Measurements from ENCODE around the gene AGAP5. TPM values are rescaled to one million over a fixed set of nuclear protein-coding genes. Genes with fewer than 3 reads are reported as not detected.
"Not testable (repeated sequence)": the region's sequence is repeated elsewhere in the genome, so short reads cannot be mapped to it uniquely, and the experiment has no call there.

Gene AGAP5
- polyA plus RNA-seq, 3 donors: 0.23 to 8.9 (median 0.44) TPM

GRCh38 chr10:73723516-73723915 is 25.6 kb upstream of the AGAP5 start:
- no peaks in the 10 kb centered on the region for H3K79me2 ChIP-seq (ENCODE audit: insufficient read depth, low read length)
- H3K27ac ChIP-seq (ENCODE audit: low read depth in 1 of 2, low read length in 2 of 2): no peak overlapping the region
- peak overlapping the region in 2 of 7 donors; percentile 26 to 35 for H3K27ac Mint-ChIP-seq
- no peak overlapping the region for H3K4me3 Mint-ChIP-seq
- H3K27me3 ChIP-seq (ENCODE audit: control insufficient read depth in 2 of 2, insufficient read depth in 2 of 2, low read length in 2 of 2): no peaks in the 10 kb centered on the region
- H3K36me3 Mint-ChIP-seq: peaks cover 78 to 81% of the 10 kb centered on the region in 2 donors
- no peak overlapping the region for H3K4me2 ChIP-seq (replicated peaks; ENCODE audit: extremely low read depth, low read length, poor library complexity, severe bottlenecking)
- H4K20me1 ChIP-seq (ENCODE audit: insufficient read depth, low read length): no peaks in the 10 kb centered on the region
- H3K4me3 ChIP-seq (replicated peaks in 1 of 3; ENCODE audit: low read depth in 2 of 3, low read length in 3 of 3): no peak overlapping the region
- H2AFZ ChIP-seq (ENCODE audit: insufficient read depth, low read depth, low read length, poor library complexity, severe bottlenecking): no peak overlapping the region
- no peak overlapping the region for H3K9ac ChIP-seq (ENCODE audit: insufficient read depth, low read length, poor library complexity, severe bottlenecking)
- no CpG with 5 or more reads among the region's 4 CpGs for WGBS (ENCODE audit: insufficient coverage)
- intact Hi-C loops (cut with micrococcal nuclease): no loop called here
- TF ChIP-seq, protein P1, sequence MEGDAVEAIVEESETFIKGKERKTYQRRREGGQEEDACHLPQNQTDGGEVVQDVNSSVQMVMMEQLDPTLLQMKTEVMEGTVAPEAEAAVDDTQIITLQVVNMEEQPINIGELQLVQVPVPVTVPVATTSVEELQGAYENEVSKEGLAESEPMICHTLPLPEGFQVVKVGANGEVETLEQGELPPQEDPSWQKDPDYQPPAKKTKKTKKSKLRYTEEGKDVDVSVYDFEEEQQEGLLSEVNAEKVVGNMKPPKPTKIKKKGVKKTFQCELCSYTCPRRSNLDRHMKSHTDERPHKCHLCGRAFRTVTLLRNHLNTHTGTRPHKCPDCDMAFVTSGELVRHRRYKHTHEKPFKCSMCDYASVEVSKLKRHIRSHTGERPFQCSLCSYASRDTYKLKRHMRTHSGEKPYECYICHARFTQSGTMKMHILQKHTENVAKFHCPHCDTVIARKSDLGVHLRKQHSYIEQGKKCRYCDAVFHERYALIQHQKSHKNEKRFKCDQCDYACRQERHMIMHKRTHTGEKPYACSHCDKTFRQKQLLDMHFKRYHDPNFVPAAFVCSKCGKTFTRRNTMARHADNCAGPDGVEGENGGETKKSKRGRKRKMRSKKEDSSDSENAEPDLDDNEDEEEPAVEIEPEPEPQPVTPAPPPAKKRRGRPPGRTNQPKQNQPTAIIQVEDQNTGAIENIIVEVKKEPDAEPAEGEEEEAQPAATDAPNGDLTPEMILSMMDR (IDR thresholded peaks at IDR 0.05): no peak
- peaks cover 2% of the 10 kb centered on the region for H3K4me1 Mint-ChIP-seq
- DNase-seq: no peak
- H3K36me3 ChIP-seq (replicated peaks in 1 of 2; ENCODE audit: control insufficient read depth in 1 of 2, insufficient read depth in 2 of 2, low read length in 2 of 2): peaks cover 74 to 95% of the 10 kb centered on the region in 2 donors
- H3K9me3 ChIP-seq (replicated peaks in 1 of 2; ENCODE audit: control insufficient read depth in 1 of 2, insufficient read depth in 1 of 2, low read length in 2 of 2): no peaks in the 10 kb centered on the region
- H3K4me1 ChIP-seq (ENCODE audit: control insufficient read depth in 1 of 2, insufficient read depth in 2 of 2, low read length in 2 of 2): peaks cover 0 to 6% of the 10 kb centered on the region in 2 donors
- H3K27me3 Mint-ChIP-seq (ENCODE audit: low read depth in 3 of 3): no peaks in the 10 kb centered on the region
- no peaks in the 10 kb centered on the region for H3K9me3 Mint-ChIP-seq

- WGBS (ENCODE audit: insufficient coverage): 67% methylated on average over 1 of the region's 4 CpGs
- Mint-ChIP-seq H3K36me3 (peaks cover 64 to 65% of the 10 kb centered on the region in 2 donors), H3K27ac (peak overlapping the region; percentile 53 to 91 (median 87)), H3K4me1 (peaks cover 14% of the 10 kb centered on the region)
- intact Hi-C loops (cut with micrococcal nuclease); H3K9me3 Mint-ChIP-seq; H4K20me1 ChIP-seq (ENCODE audit: insufficient read depth, low read length); H3K9me3 ChIP-seq (replicated peaks in 1 of 2; ENCODE audit: control insufficient read depth in 1 of 2, insufficient read depth in 1 of 2, low read length in 2 of 2); H3K4me2 ChIP-seq (replicated peaks; ENCODE audit: extremely low read depth, low read length, poor library complexity, severe bottlenecking); H3K4me3 Mint-ChIP-seq; H3K79me2 ChIP-seq (ENCODE audit: insufficient read depth, low read length); H3K4me3 ChIP-seq (replicated peaks in 1 of 3; ENCODE audit: low read depth in 2 of 3, low read length in 3 of 3); H2AFZ ChIP-seq (ENCODE audit: insufficient read depth, low read depth, low read length, poor library complexity, severe bottlenecking); H3K27me3 ChIP-seq (ENCODE audit: control insufficient read depth in 2 of 2, insufficient read depth in 2 of 2, low read length in 2 of 2); H3K9ac ChIP-seq (ENCODE audit: insufficient read depth, low read length, poor library complexity, severe bottlenecking); H3K27me3 Mint-ChIP-seq (ENCODE audit: low read depth in 3 of 3): not testable (repeated sequence)
- Histone ChIP-seq H3K27ac (ENCODE audit: low read depth in 1 of 2, low read length in 2 of 2) (peak overlapping the region; percentile 36 to 59), H3K4me1 (ENCODE audit: control insufficient read depth in 1 of 2, insufficient read depth in 2 of 2, low read length in 2 of 2) (peaks cover 19% of the 10 kb centered on the region in 2 donors), H3K36me3 (replicated peaks in 1 of 2; ENCODE audit: control insufficient read depth in 1 of 2, insufficient read depth in 2 of 2, low read length in 2 of 2) (peaks cover 62 to 91% of the 10 kb centered on the region in 2 donors)
- DNase-seq: peak; percentile 12 to 64 (median 12)
Observed at GRCh38 chr10:73720561-73720960, 22.7 kb upstream of the AGAP5 start.
